ENCODE results near the gene ADAMTS16.

ADAMTS16 gene

GRCh38 chr5:5189051-5189430 is 48.9 kb downstream of the ADAMTS16 start:
- no peak for DNase-seq

- no peak for DNase-seq
These were observed 51.8 kb downstream of the ADAMTS16 start for GRCh38 chr5:5191906-5192305.

GRCh38 chr5:5192681-5193080 is 52.6 kb downstream of the ADAMTS16 start:
- no peak for DNase-seq

- DNase-seq = no peak
These were observed 55.2 kb downstream of the ADAMTS16 start for GRCh38 chr5:5195128-5195918.

GRCh38 chr5:5198135-5198534 is 58.0 kb downstream of the ADAMTS16 start:
- no peak for DNase-seq

GRCh38 chr5:5198815-5199214 is 58.7 kb downstream of the ADAMTS16 start:
- no peak for DNase-seq

GRCh38 chr5:5199495-5199894 is 59.4 kb downstream of the ADAMTS16 start:
- DNase-seq = no peak

GRCh38 chr5:5200133-5200532 is 60.0 kb downstream of the ADAMTS16 start:
- DNase-seq = no peak

- no peak for DNase-seq
These were observed 62.2 kb downstream of the ADAMTS16 start for GRCh38 chr5:5202321-5202720.

GRCh38 chr5:5203451-5203850 is 63.3 kb downstream of the ADAMTS16 start:
- no peak for DNase-seq

GRCh38 chr5:5207828-5208227 is 67.7 kb downstream of the ADAMTS16 start:
- DNase-seq = no peak

GRCh38 chr5:5209089-5209488 is 69.0 kb downstream of the ADAMTS16 start:
- DNase-seq = no peak

- no peak for DNase-seq
These were observed 69.6 kb downstream of the ADAMTS16 start for GRCh38 chr5:5209510-5210286.

GRCh38 chr5:5217371-5217770 is 77.2 kb downstream of the ADAMTS16 start:
- DNase-seq = no peak

GRCh38 chr5:5218396-5218795 is 78.3 kb downstream of the ADAMTS16 start:
- no peak for DNase-seq

GRCh38 chr5:5219541-5219940 is 79.4 kb downstream of the ADAMTS16 start:
- no peak for DNase-seq

GRCh38 chr5:5220901-5221631 is 80.9 kb downstream of the ADAMTS16 start:
- no peak for DNase-seq

- no peak for DNase-seq
These were observed 81.6 kb downstream of the ADAMTS16 start for GRCh38 chr5:5221724-5222123.

GRCh38 chr5:5231576-5231975 is 91.4 kb downstream of the ADAMTS16 start:
- DNase-seq = no peak

- no peak for DNase-seq
These were observed 94.8 kb downstream of the ADAMTS16 start for GRCh38 chr5:5234912-5235311.

- no peak for DNase-seq
These were observed 95.6 kb downstream of the ADAMTS16 start for GRCh38 chr5:5235685-5236084.

- DNase-seq = no peak
These were observed 99.1 kb downstream of the ADAMTS16 start for GRCh38 chr5:5239191-5239590.

GRCh38 chr5:5240234-5240633 is 100.1 kb downstream of the ADAMTS16 start:
- DNase-seq = no peak

- DNase-seq = no peak
These were observed 101.9 kb downstream of the ADAMTS16 start for GRCh38 chr5:5242056-5242455.

Data from OCI-M1 (cell line).